Glomerular endothelial cell (primary cell): ENCODE results near the gene INA. TPM values are rescaled to one million over a fixed set of nuclear protein-coding genes. Genes with fewer than 3 reads are reported as not detected.

ENCODE experiments used
- total RNA-seq: library from RNA; depleted of rRNA; stranded (reverse); fragments of >200 nt; gene quantifications from 2 replicates; pipeline ENCODE4 v1.2.3, GENCODE V29; 2015

INA gene
- total RNA-seq, 1 donor from 2014 or later, result 3.4 TPM

Other genes starting within 250 kb of the INA start
- 38.7 and 43.9 TPM in 2 replicates for gene NT5C2, start 83.9 kb upstream of the INA start, total RNA-seq
- 0.10 TPM in 1 of 2 replicates, not detected in the other for gene RPEL1, start 31.3 kb upstream of the INA start, total RNA-seq
- 11.5 and 11.9 TPM in 2 replicates for gene PCGF6, start 74.0 kb downstream of the INA start, total RNA-seq
- 2.7 and 2.8 TPM in 2 replicates for gene TAF5, start 90.8 kb downstream of the INA start, total RNA-seq
- gene ATP5MK, start 119.3 kb downstream of the INA start, total RNA-seq, result 277 and 373 TPM in 2 replicates
- gene PDCD11, start 119.5 kb downstream of the INA start, total RNA-seq, result 42.1 and 42.9 TPM in 2 replicates
- gene CALHM2, start 175.2 kb downstream of the INA start, total RNA-seq, result 12.0 and 14.5 TPM in 2 replicates
- gene CALHM1, start 181.8 kb downstream of the INA start, total RNA-seq, result not detected in 2 replicates
- not detected in 2 replicates for gene CALHM3, start 202.1 kb downstream of the INA start, total RNA-seq
- gene NEURL1, start 216.6 kb downstream of the INA start, total RNA-seq, result 0.05 and 0.47 TPM in 2 replicates